GM12878 (cell line): ENCODE data around the gene ZBTB48. TPM values are rescaled to one million over a fixed set of nuclear protein-coding genes. Genes with fewer than 3 reads are reported as not detected.

Experiments used
- ATAC-seq: fragments of 200-7000 bp; cut with Tn5 transposase; 3 replicates; pipeline ENCODE4 v1.9.1; 2020; ENCODE audit warnings: mild to moderate bottlenecking, moderate library complexity
- BruUV-seq: library from RNA; stranded (reverse); fragments of 400-500 nt; replicated peaks from 2 replicates; lab custom pipeline; 2021; lab: Mats Ljungman, UMichigan
- CTCF ChIA-PET: fragments of 300-600 bp; sonication (Branson Sonifier 250); formaldehyde crosslinking; extraction: SDS; loops from one replicate; lab custom pipeline; 2021; ENCODE audit warnings: inconsistent platforms; lab: Yijun Ruan, JAX
- POLR2A ChIA-PET: fragments of 350-600 bp; formaldehyde crosslinking; extraction: SDS; loops from one replicate; lab custom pipeline; 2021; ENCODE audit warnings: inconsistent platforms; lab: Charles Lee
- RAD21 ChIA-PET: fragments of 300-600 bp; sonication (Branson Sonifier 250); formaldehyde crosslinking; loops from one replicate; lab custom pipeline; 2023; ENCODE audit warnings: antibody characterized with exemption; ENCODE audit not compliant: unreplicated experiment; lab: Charles Lee
- SMC1A ChIA-PET: fragments of 300-600 bp; sonication (Branson Sonifier 250); formaldehyde crosslinking; loops from one replicate; lab custom pipeline; 2023; ENCODE audit not compliant: unreplicated experiment, uncharacterized antibody; lab: Charles Lee
- DNase-seq: peaks from one replicate; pipeline ENCODE4 v3.0.0-alpha.2; 2011; ENCODE audit warnings: low read depth, low spot score
- FAIRE-seq: peaks from 3 replicates; lab custom pipeline; 2011; peaks lifted over from hg19 to GRCh38; lab: Jason Lieb, UNC
- H2AFZ ChIP-seq: 2 replicates; pipeline ENCODE4 v1.6.0; 2011; ENCODE audit warnings: low read depth, low read length, control low read depth; ENCODE audit not compliant: control insufficient read depth
- H3K27ac ChIP-seq: 2 replicates; pipeline ENCODE4 v1.5.1; 2011; ENCODE audit warnings: control low read depth; ENCODE audit not compliant: control insufficient read depth, insufficient read depth
- H3K27me3 ChIP-seq, 2 experiments: replicated peaks in 1 of 2; 2 replicates each; pipeline versions ENCODE4 v1.6.0 to v1.6.1; 2011; ENCODE audit warnings: low read length in 1 of 2; ENCODE audit not compliant: control insufficient read depth in 2 of 2, insufficient read depth in 2 of 2
- H3K36me3 ChIP-seq, 2 experiments: 2 replicates each; pipeline ENCODE4 v1.5.1; 2011; ENCODE audit warnings: low read length in 1 of 2; ENCODE audit not compliant: control insufficient read depth in 2 of 2, insufficient read depth in 2 of 2
- H3K4me1 ChIP-seq: 2 replicates; pipeline ENCODE4 v1.6.1; 2011; ENCODE audit warnings: mild to moderate bottlenecking, low read length, moderate library complexity, mixed read lengths; ENCODE audit not compliant: control insufficient read depth, insufficient read depth
- H3K4me2 ChIP-seq: 2 replicates; pipeline ENCODE4 v1.6.0; 2011; ENCODE audit warnings: control low read depth; ENCODE audit not compliant: control insufficient read depth, insufficient read depth
- H3K4me3 ChIP-seq: fragments of 200-600 bp; sonication (generic); 2 replicates; pipeline ENCODE4 v1.5.1; 2016
- H3K79me2 ChIP-seq: 2 replicates; pipeline ENCODE4 v1.6.0; 2011; ENCODE audit warnings: low read length; ENCODE audit not compliant: control insufficient read depth, insufficient read depth
- H3K9ac ChIP-seq: 2 replicates; pipeline ENCODE4 v1.8.0; 2011; ENCODE audit warnings: low read length, control low read depth, mixed read lengths; ENCODE audit not compliant: control insufficient read depth, insufficient read depth
- H3K9me3 ChIP-seq: replicated peaks from 3 replicates; pipeline ENCODE4 v1.5.1; 2011; ENCODE audit warnings: mild to moderate bottlenecking, low read length; ENCODE audit not compliant: control insufficient read depth, insufficient read depth
- H4K20me1 ChIP-seq: 2 replicates; pipeline ENCODE4 v1.6.0; 2011; ENCODE audit not compliant: control insufficient read depth, insufficient read depth
- CBX3 ChIP-seq: fragments of 200-600 bp; sonication (generic); IDR thresholded peaks from 2 replicates; pipeline ENCODE4 v1.6.1; 2016; ENCODE audit warnings: low read depth, borderline replicate concordance
- CEBPZ ChIP-seq: fragments of 150-350 bp; IDR thresholded peaks from 2 replicates; pipeline ENCODE4 v1.6.1; 2016; ENCODE audit warnings: low read depth, low read length
- EED ChIP-seq: sonication (generic); IDR thresholded peaks from 2 replicates; pipeline ENCODE4 v1.6.1; 2016; ENCODE audit warnings: antibody characterized with exemption, low read depth
- GABPA ChIP-seq: IDR thresholded peaks from 2 replicates; pipeline ENCODE4 v1.6.1; 2014; ENCODE audit warnings: antibody characterized with exemption, low read depth, mild to moderate bottlenecking, inconsistent platforms
- HDAC2 ChIP-seq: fragments of 200-600 bp; sonication (generic); IDR thresholded peaks from 2 replicates; pipeline ENCODE4 v1.6.1; 2017
- NRF1 ChIP-seq: conservative IDR thresholded peaks from 2 replicates; pipeline ENCODE4 v1.6.1; 2011; ENCODE audit warnings: mild to moderate bottlenecking, low read depth, low read length, improper control_type of control experiment
- SIX5 ChIP-seq: IDR thresholded peaks from 2 replicates; pipeline ENCODE4 v1.6.1; 2011; ENCODE audit warnings: mild to moderate bottlenecking, low read depth, low read length, moderate library complexity; ENCODE audit not compliant: severe bottlenecking
- USF2 ChIP-seq: IDR thresholded peaks from 2 replicates; pipeline ENCODE4 v1.6.1; 2011; ENCODE audit warnings: low read depth, low read length, improper control_type of control experiment, borderline replicate concordance
- WGBS: methylation state at CpG from one replicate; pipeline ENCODE4 v1.1.6; 2016; ENCODE audit warnings: low lambda C conversion rate; ENCODE audit not compliant: insufficient replicate concordance, insufficient coverage; ENCODE audit errors: missing lambda C conversion rate; 5-methylcytosine and 5-hydroxymethylcytosine counted together
- in situ Hi-C: fragments of 300-500 bp; cut with MboI; formaldehyde crosslinking; loops from 9 replicates; pipeline ENCODE4 v1.14.3; 2018; ENCODE audit warnings: mixed read lengths
- intact Hi-C: fragments of 100-400 bp; cut with micrococcal nuclease; formaldehyde crosslinking; loops from one replicate; pipeline ENCODE4 v1.14.2; 2022; ENCODE audit not compliant: unreplicated experiment
- polyA plus RNA-seq, 11 experiments: library from polyadenylated mRNA; depleted of rRNA in 4 of 11; unstranded in 6 of 11; stranded (reverse) in 5 of 11; fragments of >200 nt; fragmentation: Nextera tagmentation in 4 of 11; fragmentation: Illumina TruSeq in 1 of 11; extraction: Ambion mirVana in 4 of 11; extraction: Trizol in 1 of 11; gene quantifications; 1 replicate in 1 of 11; 2 replicates in 10 of 11; pipeline versions ENCODE4 v1.2.1 to v1.2.3, GENCODE V29; 2011 to 2016; ENCODE audit warnings: inconsistent platforms in 2 of 11, missing spikeins in 2 of 11, low read depth in 1 of 11
- total RNA-seq, 4 experiments: library from RNA; depleted of rRNA in 3 of 4; stranded (reverse); fragments of >200 nt in 3 of 4; fragmentation: Illumina TruSeq in 1 of 4; extraction: Trizol in 1 of 4; gene quantifications; 2 replicates each; pipeline versions ENCODE4 v1.2.1 to v1.2.3, GENCODE V29; 2013 to 2021
- TF ChIP-seq, protein P1 (sequence below): fragments of 450-650 bp; IDR thresholded peaks from 2 replicates; pipeline ENCODE4 v1.6.1; 2017; ENCODE audit warnings: mild to moderate bottlenecking

The ZBTB48 gene
- total and polyA plus RNA-seq, 10 of the 15 experiments (the other 5 are each of a cell fraction or from before 2014, with no cell fraction given): 1.00 to 25.3 (median 16.7) TPM

- no TSS peak for BruUV-seq
- intact Hi-C loops (no loop called here), in situ Hi-C loops (no loop called here)
- Histone ChIP-seq H3K9me3 (no peaks in the 10 kb centered on the region), H3K27ac (no peak overlapping the region), H3K36me3 (peaks cover 7 to 18% of the 10 kb centered on the region in 2 experiments; a peak in 3 of 4 replicates), H3K4me1 (no peaks in the 10 kb centered on the region), H3K9ac (no peak overlapping the region), H3K79me2 (no peaks in the 10 kb centered on the region), H3K4me3 (no peak overlapping the region), H2AFZ (no peak overlapping the region), H3K4me2 (no peak overlapping the region), H3K27me3 (no peaks in the 10 kb centered on the region), H4K20me1 (no peaks in the 10 kb centered on the region)
- SMC1A ChIA-PET: no interaction called here
- CTCF ChIA-PET: no interaction called here
- WGBS: 94% methylated on average over 24 of the region's 25 CpGs
- DNase-seq (no peak), ATAC-seq (no peak), FAIRE-seq (no peak)
- TF ChIP-seq CBX3: no peak
- no peak for TF ChIP-seq NRF1
- no peak for TF ChIP-seq EED
- TF ChIP-seq, protein P1, sequence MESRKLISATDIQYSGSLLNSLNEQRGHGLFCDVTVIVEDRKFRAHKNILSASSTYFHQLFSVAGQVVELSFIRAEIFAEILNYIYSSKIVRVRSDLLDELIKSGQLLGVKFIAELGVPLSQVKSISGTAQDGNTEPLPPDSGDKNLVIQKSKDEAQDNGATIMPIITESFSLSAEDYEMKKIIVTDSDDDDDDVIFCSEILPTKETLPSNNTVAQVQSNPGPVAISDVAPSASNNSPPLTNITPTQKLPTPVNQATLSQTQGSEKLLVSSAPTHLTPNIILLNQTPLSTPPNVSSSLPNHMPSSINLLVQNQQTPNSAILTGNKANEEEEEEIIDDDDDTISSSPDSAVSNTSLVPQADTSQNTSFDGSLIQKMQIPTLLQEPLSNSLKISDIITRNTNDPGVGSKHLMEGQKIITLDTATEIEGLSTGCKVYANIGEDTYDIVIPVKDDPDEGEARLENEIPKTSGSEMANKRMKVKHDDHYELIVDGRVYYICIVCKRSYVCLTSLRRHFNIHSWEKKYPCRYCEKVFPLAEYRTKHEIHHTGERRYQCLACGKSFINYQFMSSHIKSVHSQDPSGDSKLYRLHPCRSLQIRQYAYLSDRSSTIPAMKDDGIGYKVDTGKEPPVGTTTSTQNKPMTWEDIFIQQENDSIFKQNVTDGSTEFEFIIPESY: no peak
- no peak for TF ChIP-seq CEBPZ
- TF ChIP-seq USF2: no peak
- TF ChIP-seq SIX5: no peak
- TF ChIP-seq HDAC2: no peak
- no peak for TF ChIP-seq GABPA
- POLR2A ChIA-PET: interaction anchor here (1.1 kb wide), 1 partner anchor 12 kb away, joined by 3 read pairs; no protein-coding TSS in a partner anchor
- RAD21 ChIA-PET: no interaction called here
These were observed 8.5 kb downstream of the ZBTB48 start for GRCh38 chr1:6588128-6588892.
